HL-60 (cell line): Measurements from ENCODE around the gene KCNJ9.

Experiments used
- DNase-seq, 2 experiments: peaks; one replicate each; pipeline ENCODE4 v3.0.0-alpha.2; 2010 to 2020; ENCODE audit warnings: low read depth in 1 of 2, low spot score in 1 of 2
- H3K27ac ChIP-seq: fragments of 250-450 bp; sonication (Bioruptor Pico); replicated peaks from 2 replicates; pipeline ENCODE4 v1.5.1; 2020; ENCODE audit warnings: mild to moderate bottlenecking, moderate library complexity
- H3K27me3 ChIP-seq: fragments of 250-450 bp; sonication (Bioruptor Pico); 2 replicates; pipeline ENCODE4 v1.5.1; 2021; ENCODE audit warnings: mild to moderate bottlenecking, moderate library complexity; ENCODE audit not compliant: insufficient read depth, poor library complexity, severe bottlenecking
- H3K4me3 ChIP-seq: replicated peaks from 2 replicates; pipeline ENCODE4 v1.5.1; 2011; ENCODE audit warnings: mild to moderate bottlenecking, control low read depth, low read length; ENCODE audit not compliant: insufficient read depth
- CTCF ChIP-seq: IDR thresholded peaks from one replicate; pipeline ENCODE4 v1.5.1; 2011; ENCODE audit warnings: low read length, control low read depth, inconsistent platforms; ENCODE audit not compliant: insufficient read depth
- GABPA ChIP-seq: IDR thresholded peaks from 2 replicates; pipeline ENCODE4 v1.6.1; 2012; ENCODE audit warnings: low read depth
- POLR2AphosphoS5 ChIP-seq: IDR thresholded peaks from 2 replicates; pipeline ENCODE4 v1.6.1; 2012; ENCODE audit warnings: low read depth
- SPI1 ChIP-seq: IDR thresholded peaks from 2 replicates; pipeline ENCODE4 v1.6.1; 2012; ENCODE audit warnings: low read depth, mild to moderate bottlenecking, borderline replicate concordance
- TF ChIP-seq, protein P1 (sequence below): IDR thresholded peaks from 2 replicates; pipeline ENCODE4 v1.6.1; 2012; ENCODE audit warnings: low read depth; ENCODE audit not compliant: insufficient replicate concordance

KCNJ9 gene

GRCh38 chr1:160137216-160137862 lies 56.0 kb downstream of the KCNJ9 start:
- Histone ChIP-seq H3K27me3 (no peaks in the 10 kb centered on the region), H3K27ac (no peak overlapping the region), H3K4me3 (no peak overlapping the region)
- no peak for TF ChIP-seq POLR2AphosphoS5
- TF ChIP-seq CTCF: no peak
- no peak for TF ChIP-seq SPI1
- TF ChIP-seq, protein P1, sequence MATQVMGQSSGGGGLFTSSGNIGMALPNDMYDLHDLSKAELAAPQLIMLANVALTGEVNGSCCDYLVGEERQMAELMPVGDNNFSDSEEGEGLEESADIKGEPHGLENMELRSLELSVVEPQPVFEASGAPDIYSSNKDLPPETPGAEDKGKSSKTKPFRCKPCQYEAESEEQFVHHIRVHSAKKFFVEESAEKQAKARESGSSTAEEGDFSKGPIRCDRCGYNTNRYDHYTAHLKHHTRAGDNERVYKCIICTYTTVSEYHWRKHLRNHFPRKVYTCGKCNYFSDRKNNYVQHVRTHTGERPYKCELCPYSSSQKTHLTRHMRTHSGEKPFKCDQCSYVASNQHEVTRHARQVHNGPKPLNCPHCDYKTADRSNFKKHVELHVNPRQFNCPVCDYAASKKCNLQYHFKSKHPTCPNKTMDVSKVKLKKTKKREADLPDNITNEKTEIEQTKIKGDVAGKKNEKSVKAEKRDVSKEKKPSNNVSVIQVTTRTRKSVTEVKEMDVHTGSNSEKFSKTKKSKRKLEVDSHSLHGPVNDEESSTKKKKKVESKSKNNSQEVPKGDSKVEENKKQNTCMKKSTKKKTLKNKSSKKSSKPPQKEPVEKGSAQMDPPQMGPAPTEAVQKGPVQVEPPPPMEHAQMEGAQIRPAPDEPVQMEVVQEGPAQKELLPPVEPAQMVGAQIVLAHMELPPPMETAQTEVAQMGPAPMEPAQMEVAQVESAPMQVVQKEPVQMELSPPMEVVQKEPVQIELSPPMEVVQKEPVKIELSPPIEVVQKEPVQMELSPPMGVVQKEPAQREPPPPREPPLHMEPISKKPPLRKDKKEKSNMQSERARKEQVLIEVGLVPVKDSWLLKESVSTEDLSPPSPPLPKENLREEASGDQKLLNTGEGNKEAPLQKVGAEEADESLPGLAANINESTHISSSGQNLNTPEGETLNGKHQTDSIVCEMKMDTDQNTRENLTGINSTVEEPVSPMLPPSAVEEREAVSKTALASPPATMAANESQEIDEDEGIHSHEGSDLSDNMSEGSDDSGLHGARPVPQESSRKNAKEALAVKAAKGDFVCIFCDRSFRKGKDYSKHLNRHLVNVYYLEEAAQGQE: no peak
- TF ChIP-seq GABPA: no peak
- DNase-seq: no peak

DNA sequence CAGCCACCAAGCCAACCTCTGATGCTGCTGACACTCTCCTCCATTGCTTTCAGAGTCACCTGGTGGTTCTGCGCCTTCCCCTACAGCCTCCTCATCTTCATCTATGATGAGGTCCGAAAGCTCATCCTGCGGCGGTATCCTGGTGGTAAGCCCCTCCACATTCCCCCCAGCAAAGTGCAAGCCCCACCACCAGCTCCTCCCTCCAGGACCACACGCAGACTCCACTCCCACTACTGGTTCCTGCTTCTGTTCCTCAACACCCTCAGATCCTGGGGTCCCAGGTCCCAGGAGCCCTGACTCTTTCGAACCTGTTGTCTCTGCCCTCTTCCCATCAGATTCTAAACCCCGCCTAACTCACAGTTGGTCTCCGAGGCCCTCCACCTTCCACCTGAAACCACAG lies 58.5 kb downstream of the KCNJ9 start:
- no peak for DNase-seq
- Histone ChIP-seq H3K4me3 (no peak overlapping the region), H3K27me3 (no peaks in the 10 kb centered on the region), H3K27ac (no peak overlapping the region)
- TF ChIP-seq GABPA: no peak
- no peak for TF ChIP-seq SPI1
- TF ChIP-seq, protein P1: no peak
- no peak for TF ChIP-seq POLR2AphosphoS5
- TF ChIP-seq CTCF: no peak
